GM12878 (cell line): Measurements from ENCODE around the gene RARA.

ENCODE experiments used
- CHD2 ChIP-seq: IDR thresholded peaks from 2 replicates; pipeline ENCODE4 v1.6.1; 2011; ENCODE audit warnings: low read depth, low read length, improper control_type of control experiment, borderline replicate concordance
- CTCF ChIP-seq, 3 experiments: IDR thresholded peaks in 2 of 3; conservative IDR thresholded peaks in 1 of 3; 2 replicates each; pipeline ENCODE4 v1.5.1; 2011; ENCODE audit warnings: low read depth in 3 of 3, low read length in 3 of 3, mild to moderate bottlenecking in 3 of 3, control low read depth in 2 of 3, moderate library complexity in 2 of 3, inconsistent platforms in 1 of 3, mixed read lengths in 1 of 3; ENCODE audit not compliant: control insufficient read depth in 2 of 3, insufficient read depth in 1 of 3; ENCODE audit errors: extremely low read depth in 1 of 3
- EP300 ChIP-seq, 2 experiments: fragments of 150-350 bp in 1 of 2; IDR thresholded peaks; 2 replicates each; pipeline ENCODE4 v1.6.1; 2011 to 2012; ENCODE audit warnings: low read depth in 2 of 2, low read length in 2 of 2, borderline replicate concordance in 1 of 2, improper control_type of control experiment in 1 of 2, inconsistent platforms in 1 of 2; ENCODE audit not compliant: control insufficient read depth in 1 of 2
- HCFC1 ChIP-seq: fragments of 150-350 bp; IDR thresholded peaks from 2 replicates; pipeline ENCODE4 v1.6.1; 2014; ENCODE audit warnings: low read length
- NR2C2 ChIP-seq: IDR thresholded peaks from 2 replicates; pipeline ENCODE4 v1.6.1; 2011; ENCODE audit warnings: borderline replicate concordance, low read depth; ENCODE audit not compliant: control insufficient read depth, insufficient read length
- RAD21 ChIP-seq: IDR thresholded peaks from 2 replicates; pipeline ENCODE4 v1.6.1; 2011; ENCODE audit warnings: mild to moderate bottlenecking, low read depth, low read length, moderate library complexity; ENCODE audit not compliant: insufficient read depth
- RFX5 ChIP-seq: IDR thresholded peaks from 2 replicates; pipeline ENCODE4 v1.6.1; 2011; ENCODE audit warnings: low read depth, low read length, improper control_type of control experiment
- SREBF2 ChIP-seq: IDR thresholded peaks from 2 replicates; pipeline ENCODE4 v1.6.1; 2012; ENCODE audit warnings: mild to moderate bottlenecking, low read length
- YY1 ChIP-seq: IDR thresholded peaks from 2 replicates; pipeline ENCODE4 v1.6.1; 2011; ENCODE audit warnings: low read depth, mild to moderate bottlenecking, low read length
- ZBTB33 ChIP-seq: fragments of 450-650 bp; IDR thresholded peaks from 2 replicates; pipeline ENCODE4 v1.6.1; 2017; ENCODE audit warnings: mild to moderate bottlenecking

GRCh38 chr17:40369923-40370322 is 60.9 kb downstream of the RARA start:
- TF ChIP-seq CTCF (IDR thresholded peaks at IDR 0.05 in 2 of 3, conservative IDR thresholded peaks at IDR 0.05 in 1 of 3; ENCODE audit: control insufficient read depth in 2 of 3, extremely low read depth in 1 of 3, insufficient read depth in 1 of 3, low read depth in 3 of 3, low read length in 3 of 3): no peak
- TF ChIP-seq ZBTB33: no peak
- no peak for TF ChIP-seq NR2C2
- no peak for TF ChIP-seq CHD2
- no peak for TF ChIP-seq RFX5
- TF ChIP-seq HCFC1: no peak
- TF ChIP-seq YY1: no peak
- TF ChIP-seq RAD21: no peak
- no peak for TF ChIP-seq EP300 (IDR thresholded peaks at IDR 0.05; ENCODE audit: borderline replicate concordance in 1 of 2, control insufficient read depth in 1 of 2, low read depth in 2 of 2, low read length in 2 of 2)
- no peak for TF ChIP-seq SREBF2
